Natural killer cell (primary cell): ENCODE data around the gene PITPNM3. TPM values are rescaled to one million over a fixed set of nuclear protein-coding genes. Genes with fewer than 3 reads are reported as not detected.

ENCODE experiments used
- ATAC-seq, 3 donors: fragments of 150-1000 bp in 2 of 3; fragments of 200-7000 bp in 1 of 3; cut with Tn5 transposase; 1 replicate in 1 of 3; 2 replicates in 2 of 3; pipeline ENCODE4 v1.10.0; 2021; ENCODE audit warnings: mild to moderate bottlenecking in 2 of 3, moderate library complexity in 2 of 3
- DNase-seq, 2 donors: peaks; one replicate each; pipeline versions ENCODE4 v3.0.0 to v3.0.0-alpha.2; 2013 to 2021; ENCODE audit warnings: mixed read lengths in 1 of 2
- H3K27ac ChIP-seq: one replicate; pipeline ENCODE4 v1.5.1; 2013; ENCODE audit warnings: mild to moderate bottlenecking, low read length
- H3K27me3 ChIP-seq: one replicate; pipeline ENCODE4 v1.6.1; 2013; ENCODE audit warnings: low read length; ENCODE audit not compliant: control insufficient read depth, insufficient read depth
- H3K36me3 ChIP-seq: one replicate; pipeline ENCODE4 v1.6.1; 2013; ENCODE audit warnings: low read length; ENCODE audit not compliant: control insufficient read depth, insufficient read depth
- H3K4me1 ChIP-seq: one replicate; pipeline ENCODE4 v1.6.1; 2013; ENCODE audit warnings: low read length; ENCODE audit not compliant: control insufficient read depth, insufficient read depth
- H3K4me3 ChIP-seq: one replicate; pipeline ENCODE4 v1.5.1; 2013; ENCODE audit warnings: low read length
- H3K9me3 ChIP-seq: one replicate; pipeline ENCODE4 v1.6.1; 2013; ENCODE audit warnings: low read length; ENCODE audit not compliant: control insufficient read depth, insufficient read depth
- H3K27ac Mint-ChIP-seq, 2 donors: one replicate each; pipeline ENCODE4 v1.8.0; 2022; ENCODE audit warnings: mild to moderate bottlenecking in 2 of 2, mixed read lengths in 2 of 2, moderate library complexity in 1 of 2
- H3K27me3 Mint-ChIP-seq, 2 donors: one replicate each; pipeline ENCODE4 v1.8.0; 2022; ENCODE audit warnings: low read depth in 2 of 2, mixed read lengths in 2 of 2
- H3K36me3 Mint-ChIP-seq: one replicate; pipeline ENCODE4 v1.8.0; 2022; ENCODE audit warnings: mixed read lengths
- H3K4me1 Mint-ChIP-seq, 2 donors: one replicate each; pipeline ENCODE4 v1.8.0; 2022; ENCODE audit warnings: mixed read lengths in 2 of 2
- H3K4me3 Mint-ChIP-seq: one replicate; pipeline ENCODE4 v1.8.0; 2022; ENCODE audit warnings: mild to moderate bottlenecking, moderate library complexity, mixed read lengths
- H3K9me3 Mint-ChIP-seq, 2 donors: one replicate each; pipeline ENCODE4 v1.8.0; 2022; ENCODE audit warnings: mixed read lengths in 2 of 2
- WGBS: methylation state at CpG from one replicate; pipeline ENCODE4 v1.1.7; 2013; ENCODE audit warnings: missing lambda C conversion rate; ENCODE audit not compliant: insufficient coverage; 5-methylcytosine and 5-hydroxymethylcytosine counted together
- intact Hi-C: fragments of 100-400 bp; cut with micrococcal nuclease; formaldehyde crosslinking; loops from one replicate; pipeline ENCODE4 v1.14.2; 2022
- total RNA-seq, 4 donors: library from RNA; stranded (reverse); fragments of 120-200 nt in 1 of 4; gene quantifications; one replicate each; pipeline versions ENCODE4 v1.2.3 to v1.2.4, GENCODE V29; 2013 to 2022
- TF ChIP-seq, protein P1 (sequence below): fragments of 200-600 bp; IDR thresholded peaks from one replicate; pipeline ENCODE4 v1.8.0; 2022; ENCODE audit warnings: antibody characterized with exemption

Gene PITPNM3
- total RNA-seq, 3 donors from 2014 or later (not counting 1 experiment from before 2014, with no cell fraction given): 0.42 to 0.75 (median 0.50) TPM

DNA sequence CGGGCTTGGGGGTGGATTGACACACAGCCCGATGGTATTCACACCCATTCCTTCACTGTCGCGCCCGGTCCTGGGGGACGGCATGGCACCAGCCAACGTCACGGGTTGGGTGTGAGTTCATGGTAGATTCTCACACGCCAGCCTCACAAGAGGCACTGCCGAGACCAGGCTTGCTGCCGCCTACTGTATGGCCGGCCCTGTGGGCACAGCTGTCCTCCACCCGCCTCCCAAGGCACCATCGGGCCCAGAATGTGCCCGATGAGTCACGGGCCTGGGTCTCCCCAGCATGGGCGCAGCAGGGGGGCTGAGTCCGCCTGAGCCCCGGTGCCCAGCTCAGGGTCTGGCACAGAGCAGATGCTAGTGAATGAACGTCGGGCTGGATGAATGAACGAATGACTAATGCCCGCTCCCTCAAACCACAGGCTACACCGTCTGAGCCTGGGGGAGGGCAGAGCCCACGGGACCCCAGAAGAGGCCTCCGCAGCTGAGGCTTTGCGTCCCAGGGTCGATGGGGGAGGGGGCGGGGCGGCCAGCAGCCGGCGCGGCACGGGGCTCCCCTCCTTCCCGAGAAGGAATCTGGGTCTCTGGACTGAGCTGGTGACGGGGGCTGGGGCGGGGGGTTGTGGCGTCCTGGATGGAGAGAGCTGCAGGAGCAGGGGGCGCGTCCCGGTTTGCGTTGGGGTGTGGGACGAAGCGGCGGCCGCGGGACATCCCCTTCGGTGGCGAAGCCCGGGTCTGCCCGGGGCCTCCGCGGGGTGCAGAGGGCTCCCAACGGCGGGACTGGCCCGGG, 829 bp downstream of the PITPNM3 start:
- Mint-ChIP-seq H3K27me3 (peaks cover 46 to 49% of the 10 kb centered on the region in 2 donors), H3K27ac (no peak overlapping the region), H3K4me1 (peaks cover 6 to 14% of the 10 kb centered on the region in 2 donors), H3K4me3 (peak overlapping the region; percentile 78), H3K9me3 (no peaks in the 10 kb centered on the region), H3K36me3 (no peaks in the 10 kb centered on the region)
- intact Hi-C loops: no loop called here
- Histone ChIP-seq H3K9me3 (no peaks in the 10 kb centered on the region), H3K4me3 (no peak overlapping the region), H3K36me3 (no peaks in the 10 kb centered on the region), H3K4me1 (peaks cover 13% of the 10 kb centered on the region), H3K27me3 (peaks cover 12% of the 10 kb centered on the region), H3K27ac (no peak overlapping the region)
- TF ChIP-seq, protein P1, sequence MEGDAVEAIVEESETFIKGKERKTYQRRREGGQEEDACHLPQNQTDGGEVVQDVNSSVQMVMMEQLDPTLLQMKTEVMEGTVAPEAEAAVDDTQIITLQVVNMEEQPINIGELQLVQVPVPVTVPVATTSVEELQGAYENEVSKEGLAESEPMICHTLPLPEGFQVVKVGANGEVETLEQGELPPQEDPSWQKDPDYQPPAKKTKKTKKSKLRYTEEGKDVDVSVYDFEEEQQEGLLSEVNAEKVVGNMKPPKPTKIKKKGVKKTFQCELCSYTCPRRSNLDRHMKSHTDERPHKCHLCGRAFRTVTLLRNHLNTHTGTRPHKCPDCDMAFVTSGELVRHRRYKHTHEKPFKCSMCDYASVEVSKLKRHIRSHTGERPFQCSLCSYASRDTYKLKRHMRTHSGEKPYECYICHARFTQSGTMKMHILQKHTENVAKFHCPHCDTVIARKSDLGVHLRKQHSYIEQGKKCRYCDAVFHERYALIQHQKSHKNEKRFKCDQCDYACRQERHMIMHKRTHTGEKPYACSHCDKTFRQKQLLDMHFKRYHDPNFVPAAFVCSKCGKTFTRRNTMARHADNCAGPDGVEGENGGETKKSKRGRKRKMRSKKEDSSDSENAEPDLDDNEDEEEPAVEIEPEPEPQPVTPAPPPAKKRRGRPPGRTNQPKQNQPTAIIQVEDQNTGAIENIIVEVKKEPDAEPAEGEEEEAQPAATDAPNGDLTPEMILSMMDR: no peak
- DNase-seq: peak in 1 of 2 donors; percentile 10
- peak; percentile 23 to 60 (median 48) for ATAC-seq
- 1% methylated on average over 56 of the region's 56 CpGs for WGBS

DNA sequence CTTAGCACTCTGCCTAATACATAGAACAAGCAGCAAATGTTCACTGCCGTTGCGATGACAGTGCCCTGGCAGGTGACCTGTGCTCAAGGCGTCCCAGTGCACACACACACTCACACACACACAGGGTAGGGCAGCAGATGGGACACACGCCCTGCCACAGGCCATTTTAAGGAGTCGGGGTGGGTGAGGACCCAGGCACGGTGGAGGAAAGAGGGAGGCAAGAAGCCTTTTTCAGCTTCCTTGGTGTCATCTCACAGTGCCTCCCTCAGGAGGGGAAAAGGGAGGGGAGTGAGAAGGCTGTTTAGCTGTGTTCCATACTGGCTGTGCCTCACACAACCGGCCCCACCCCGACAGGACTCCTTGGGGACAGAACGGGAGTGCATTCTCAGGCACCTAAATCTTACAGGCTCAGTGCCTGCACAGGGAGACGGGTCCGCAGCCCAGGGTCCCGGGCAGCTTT, 1.5 kb downstream of the PITPNM3 start:
- H3K36me3 ChIP-seq: no peaks in the 10 kb centered on the region
- H3K4me1 Mint-ChIP-seq: peaks cover 6 to 14% of the 10 kb centered on the region in 2 donors
- no peak overlapping the region for H3K27ac ChIP-seq
- intact Hi-C loops: no loop called here
- TF ChIP-seq, protein P1: no peak
- no peak for DNase-seq
- H3K4me1 ChIP-seq: peaks cover 13% of the 10 kb centered on the region
- peak in 1 of 3 donors; percentile 18 for ATAC-seq
- peaks cover 45 to 46% of the 10 kb centered on the region in 2 donors for H3K27me3 Mint-ChIP-seq
- no peak overlapping the region for H3K4me3 ChIP-seq
- H3K9me3 ChIP-seq: no peaks in the 10 kb centered on the region
- H3K9me3 Mint-ChIP-seq: no peaks in the 10 kb centered on the region
- WGBS: 37% methylated on average over 12 of the region's 12 CpGs
- no peak overlapping the region for H3K27ac Mint-ChIP-seq
- H3K27me3 ChIP-seq: peaks cover 12% of the 10 kb centered on the region
- H3K4me3 Mint-ChIP-seq: peak overlapping the region; percentile 61
- H3K36me3 Mint-ChIP-seq: no peaks in the 10 kb centered on the region

DNA sequence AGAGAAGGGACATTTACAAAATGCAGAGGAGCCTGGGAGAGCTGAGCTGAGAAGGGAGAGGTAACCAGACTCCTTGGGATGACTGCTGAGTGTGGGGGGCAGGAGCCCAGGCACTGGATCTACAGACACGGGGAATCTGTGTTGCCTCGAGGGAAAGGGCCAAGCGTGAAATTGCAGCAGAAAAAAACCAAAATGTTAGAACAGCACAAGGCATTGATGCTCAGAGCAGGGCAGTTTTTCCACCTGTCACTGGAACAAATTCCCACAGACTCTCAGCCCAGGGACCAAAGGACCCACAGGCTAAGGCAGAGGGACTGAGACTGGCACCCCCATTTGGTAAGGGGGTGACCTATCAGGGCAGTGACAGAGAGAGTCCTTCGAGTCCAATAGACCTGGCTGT, 2.0 kb downstream of the PITPNM3 start:
- no peak for DNase-seq
- Mint-ChIP-seq H3K27me3 (peaks cover 45 to 46% of the 10 kb centered on the region in 2 donors), H3K4me1 (peaks cover 6 to 14% of the 10 kb centered on the region in 2 donors), H3K9me3 (no peaks in the 10 kb centered on the region), H3K4me3 (no peak overlapping the region), H3K36me3 (no peaks in the 10 kb centered on the region), H3K27ac (no peak overlapping the region)
- Histone ChIP-seq H3K4me3 (no peak overlapping the region), H3K36me3 (no peaks in the 10 kb centered on the region), H3K9me3 (no peaks in the 10 kb centered on the region), H3K4me1 (peaks cover 13% of the 10 kb centered on the region), H3K27me3 (peaks cover 12% of the 10 kb centered on the region), H3K27ac (no peak overlapping the region)
- intact Hi-C loops: no loop called here
- TF ChIP-seq, protein P1: no peak
- 90% methylated on average over 4 of the region's 4 CpGs for WGBS
- ATAC-seq: no peak
